Measurements from ENCODE around the gene RTN4. TPM values are rescaled to one million over a fixed set of nuclear protein-coding genes. Genes with fewer than 3 reads are reported as not detected.
"Not testable (repeated sequence)": the region's sequence is repeated elsewhere in the genome, so short reads cannot be mapped to it uniquely, and the experiment has no call there.

RTN4 gene
- total RNA-seq, 2 experiments from 2014 or later, result 96.7 to 97.5 TPM

DNA sequence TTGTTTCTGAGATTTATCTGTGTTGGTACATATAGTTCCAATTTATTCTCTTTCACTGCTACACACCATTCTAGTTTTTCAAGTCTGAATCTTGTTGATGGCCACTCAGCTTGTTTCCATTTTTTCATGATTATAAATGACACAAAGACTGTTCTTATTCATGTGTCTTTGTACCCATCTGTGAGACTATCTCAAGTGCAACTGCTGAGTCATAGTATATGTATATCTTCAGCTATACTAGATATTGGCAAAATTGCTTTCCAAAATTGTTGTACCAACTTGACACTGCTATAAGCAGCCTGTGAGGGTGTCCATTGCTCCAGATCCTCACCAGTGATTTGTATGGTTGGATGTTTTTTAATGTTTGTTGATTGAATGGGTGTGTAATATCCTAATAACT is 37.2 kb upstream of the RTN4 start:
- CTCF ChIA-PET, result no interaction called here
- Mint-ChIP-seq H3K4me3 (no peak overlapping the region), H3K36me3 (no peaks in the 10 kb centered on the region), H3K4me1 (ENCODE audit: low read depth) (peaks cover 4% of the 10 kb centered on the region), H3K27ac (no peak overlapping the region), H3K9me3 (no peaks in the 10 kb centered on the region), H3K27me3 (no peaks in the 10 kb centered on the region)
- intact Hi-C loops (cut with micrococcal nuclease), result no loop called here
- no peak for DNase-seq
- POLR2A ChIA-PET, result no interaction called here

DNA sequence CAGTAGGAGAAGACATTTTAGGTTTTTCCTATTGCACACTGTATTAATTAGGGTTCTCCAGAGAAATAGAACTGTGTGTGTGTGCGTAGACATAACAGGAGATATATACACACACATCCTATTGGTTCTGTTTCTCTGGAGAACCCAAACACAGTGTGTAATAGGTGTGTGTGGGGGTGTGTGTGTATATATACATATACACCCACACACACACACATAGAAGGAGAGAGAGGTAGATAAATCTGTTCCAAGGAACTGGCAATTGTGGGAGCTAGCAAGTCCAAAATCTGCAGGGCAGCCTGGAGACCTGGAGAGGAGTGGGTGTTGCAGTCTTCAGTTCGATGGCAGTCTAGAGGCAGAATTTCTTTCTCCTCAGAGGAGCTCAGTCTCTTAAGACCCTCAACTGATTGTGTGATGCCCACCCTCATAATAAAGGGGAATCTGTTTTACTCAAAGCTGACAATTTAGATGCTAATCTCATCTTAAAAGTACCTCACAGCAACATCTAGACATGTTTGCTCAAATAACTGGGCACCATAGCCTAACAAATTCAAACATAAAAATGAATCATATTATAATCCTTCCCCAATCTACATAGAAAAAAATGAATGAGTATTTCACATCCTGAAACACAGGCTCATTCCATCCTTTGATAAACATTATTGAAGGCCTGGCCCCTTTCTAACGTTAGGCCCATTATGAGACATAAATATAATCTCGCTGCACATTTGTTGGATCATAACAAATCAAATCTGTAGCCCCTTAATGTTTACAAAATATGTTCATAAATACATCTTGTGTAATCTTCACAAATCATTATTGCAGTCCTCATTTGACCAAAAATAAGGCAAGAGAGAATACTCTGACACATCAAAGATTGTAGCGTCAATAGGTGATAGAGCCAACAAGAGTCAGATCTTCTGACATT is 35.1 kb upstream of the RTN4 start:
- Mint-ChIP-seq H3K36me3 (peaks cover under 1% of the 10 kb centered on the region), H3K9me3 (peaks cover 2% of the 10 kb centered on the region), H3K4me1 (ENCODE audit: low read depth) (no peaks in the 10 kb centered on the region), H3K27ac (no peak overlapping the region), H3K4me3 (no peak overlapping the region), H3K27me3 (no peaks in the 10 kb centered on the region)
- ChIA-PET CTCF (no interaction called here), POLR2A (no interaction called here)
- DNase-seq, result no peak
- intact Hi-C loops (cut with micrococcal nuclease), result no loop called here

GRCh38 chr2:55084641-55085040 is 34.4 kb upstream of the RTN4 start:
- intact Hi-C loops (cut with micrococcal nuclease), result no loop called here
- Mint-ChIP-seq H3K4me3 (no peak overlapping the region), H3K27ac (no peak overlapping the region), H3K9me3 (peaks cover 7% of the 10 kb centered on the region), H3K4me1 (ENCODE audit: low read depth) (no peaks in the 10 kb centered on the region), H3K27me3 (no peaks in the 10 kb centered on the region), H3K36me3 (peaks cover 2% of the 10 kb centered on the region)
- CTCF ChIA-PET, result no interaction called here
- no peak for DNase-seq
- POLR2A ChIA-PET, result no interaction called here

DNA sequence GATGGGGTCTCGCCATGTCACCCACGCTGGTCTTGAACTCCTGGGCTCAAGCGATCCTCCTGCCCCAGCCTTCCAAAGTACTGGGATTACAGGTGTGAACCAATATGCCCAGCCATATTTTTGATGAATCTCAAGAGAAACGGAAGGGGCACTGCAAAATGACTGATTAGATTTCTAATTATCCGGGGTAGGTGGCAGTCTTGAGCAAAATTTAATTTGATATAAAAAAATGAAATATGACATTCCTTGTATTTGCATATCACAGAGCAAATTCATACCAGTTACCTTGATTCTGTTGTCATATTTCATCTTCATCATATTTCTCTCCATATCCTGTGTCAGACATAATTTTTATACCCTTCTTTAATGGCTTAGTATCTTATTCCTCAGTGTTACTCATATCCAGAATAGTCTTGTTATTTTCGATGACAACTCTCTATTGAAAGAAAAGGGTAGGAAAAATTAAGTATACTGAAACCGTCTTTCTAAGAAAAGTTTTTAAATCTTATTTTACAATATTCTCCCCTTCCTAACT is 30.0 kb upstream of the RTN4 start:
- H3K4me1 Mint-ChIP-seq (ENCODE audit: low read depth), result no peaks in the 10 kb centered on the region
- ChIA-PET POLR2A (no interaction called here), CTCF (no interaction called here)
- no peaks in the 10 kb centered on the region for H3K27me3 Mint-ChIP-seq
- H3K36me3 Mint-ChIP-seq, result peaks cover 2% of the 10 kb centered on the region
- H3K4me3 Mint-ChIP-seq, result no peak overlapping the region
- intact Hi-C loops (cut with micrococcal nuclease), result no loop called here
- peaks cover 7% of the 10 kb centered on the region for H3K9me3 Mint-ChIP-seq
- DNase-seq, result no peak
- no peak overlapping the region for H3K27ac Mint-ChIP-seq

- POLR2A ChIA-PET, result no interaction called here
- H3K9me3 Mint-ChIP-seq, result peaks cover 7% of the 10 kb centered on the region
- no peak overlapping the region for H3K4me3 Mint-ChIP-seq
- CTCF ChIA-PET, result no interaction called here
- H3K4me1 Mint-ChIP-seq (ENCODE audit: low read depth), result no peaks in the 10 kb centered on the region
- intact Hi-C loops (cut with micrococcal nuclease), result no loop called here
- H3K36me3 Mint-ChIP-seq, result peaks cover 2% of the 10 kb centered on the region
- H3K27ac Mint-ChIP-seq, result no peak overlapping the region
- no peak for DNase-seq
- H3K27me3 Mint-ChIP-seq, result no peaks in the 10 kb centered on the region
Measured at GRCh38 chr2:55078956-55079355, 28.7 kb upstream of the RTN4 start.

- peaks cover 7% of the 10 kb centered on the region for H3K9me3 Mint-ChIP-seq
- ChIA-PET CTCF (no interaction called here), POLR2A (no interaction called here)
- peaks cover 3% of the 10 kb centered on the region for H3K27me3 Mint-ChIP-seq
- intact Hi-C loops (cut with micrococcal nuclease), result no loop called here
- no peak overlapping the region for H3K4me3 Mint-ChIP-seq
- H3K27ac Mint-ChIP-seq, result no peak overlapping the region
- DNase-seq, result no peak
- peaks cover 2% of the 10 kb centered on the region for H3K36me3 Mint-ChIP-seq
- no peaks in the 10 kb centered on the region for H3K4me1 Mint-ChIP-seq (ENCODE audit: low read depth)
Measured at GRCh38 chr2:55076721-55077120, 26.5 kb upstream of the RTN4 start.

GRCh38 chr2:55076019-55076418 is 25.8 kb upstream of the RTN4 start:
- H3K36me3 Mint-ChIP-seq; H3K4me1 Mint-ChIP-seq (ENCODE audit: low read depth); intact Hi-C loops (cut with micrococcal nuclease); POLR2A ChIA-PET; H3K27ac Mint-ChIP-seq; H3K27me3 Mint-ChIP-seq; CTCF ChIA-PET; H3K9me3 Mint-ChIP-seq; DNase-seq; H3K4me3 Mint-ChIP-seq: not testable (repeated sequence)

- POLR2A ChIA-PET, result no interaction called here
- DNase-seq, result no peak
- Mint-ChIP-seq H3K4me3 (no peak overlapping the region), H3K27ac (no peak overlapping the region), H3K27me3 (peaks cover 3% of the 10 kb centered on the region), H3K36me3 (no peaks in the 10 kb centered on the region), H3K4me1 (ENCODE audit: low read depth) (no peaks in the 10 kb centered on the region), H3K9me3 (no peaks in the 10 kb centered on the region)
- CTCF ChIA-PET, result no interaction called here
- intact Hi-C loops (cut with micrococcal nuclease), result no loop called here
Measured at GRCh38 chr2:55073000-55073983, 23.0 kb upstream of the RTN4 start.

DNA sequence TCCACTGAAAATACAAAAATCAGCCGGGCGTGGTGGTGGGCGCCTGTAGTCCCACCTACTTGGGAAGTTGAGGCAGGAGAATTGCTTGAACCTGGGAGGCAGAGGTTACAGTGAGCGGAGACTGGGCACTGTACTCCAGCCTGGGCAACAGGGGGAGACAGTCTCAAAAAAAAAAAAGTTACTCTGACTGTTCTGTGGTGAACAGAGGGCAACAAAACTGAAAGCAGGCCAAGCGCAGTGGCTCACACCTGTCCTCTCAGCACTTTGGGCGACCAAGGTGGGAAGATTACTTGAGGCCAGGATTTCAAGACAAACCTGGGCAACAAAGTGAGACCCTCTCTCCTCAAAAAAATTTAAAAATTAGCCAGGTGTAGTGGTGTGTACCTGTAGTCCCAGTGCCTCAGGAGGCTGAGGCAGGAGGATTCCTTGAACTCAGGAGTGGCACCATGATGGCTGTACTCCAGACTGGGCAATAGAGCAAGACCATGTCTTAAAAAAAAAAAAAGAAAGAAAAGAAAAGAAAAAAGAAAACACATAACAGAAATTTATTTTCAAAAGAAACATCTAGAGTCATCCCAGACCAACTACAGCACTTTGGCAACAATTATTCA is 13.6 kb upstream of the RTN4 start:
- H3K9me3 Mint-ChIP-seq, result no peaks in the 10 kb centered on the region
- intact Hi-C loops (cut with micrococcal nuclease), result no loop called here
- ChIA-PET POLR2A (no interaction called here), CTCF (no interaction called here)
- H3K27ac Mint-ChIP-seq, result no peak overlapping the region
- no peaks in the 10 kb centered on the region for H3K27me3 Mint-ChIP-seq
- no peaks in the 10 kb centered on the region for H3K36me3 Mint-ChIP-seq
- no peak for DNase-seq
- H3K4me3 Mint-ChIP-seq, result no peak overlapping the region
- H3K4me1 Mint-ChIP-seq (ENCODE audit: low read depth), result peaks cover 3% of the 10 kb centered on the region

DNA sequence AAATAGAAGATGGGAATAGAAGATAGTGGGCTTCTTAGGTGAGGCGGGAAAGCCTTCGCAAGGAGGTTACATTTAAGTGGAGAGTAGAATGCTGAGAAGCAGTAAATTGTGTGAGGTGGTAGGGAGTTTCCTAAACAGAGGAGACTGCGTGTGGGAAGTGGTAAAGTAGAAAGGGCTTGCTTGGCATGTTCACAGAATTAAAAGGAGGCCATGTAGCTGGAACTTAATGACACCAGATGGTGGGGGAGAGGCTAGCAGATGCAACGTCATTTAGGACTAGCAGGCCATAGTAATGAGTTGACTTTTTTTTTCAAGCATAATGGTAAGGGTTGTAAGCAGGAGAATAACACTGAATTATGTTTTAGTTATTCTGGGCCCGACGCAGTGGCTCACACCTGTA is 13.0 kb upstream of the RTN4 start:
- intact Hi-C loops (cut with micrococcal nuclease), result no loop called here
- DNase-seq, result no peak
- H3K4me3 Mint-ChIP-seq, result no peak overlapping the region
- no peaks in the 10 kb centered on the region for H3K27me3 Mint-ChIP-seq
- POLR2A ChIA-PET, result no interaction called here
- H3K36me3 Mint-ChIP-seq, result no peaks in the 10 kb centered on the region
- H3K9me3 Mint-ChIP-seq, result no peaks in the 10 kb centered on the region
- H3K27ac Mint-ChIP-seq, result no peak overlapping the region
- peaks cover 3% of the 10 kb centered on the region for H3K4me1 Mint-ChIP-seq (ENCODE audit: low read depth)
- CTCF ChIA-PET, result interaction anchor here (0.6 to 1.1 kb wide), 4 partner anchors 15 to 542 kb away, joined by 3 to 5 read pairs (median 3); no protein-coding TSS in a partner anchor

DNA sequence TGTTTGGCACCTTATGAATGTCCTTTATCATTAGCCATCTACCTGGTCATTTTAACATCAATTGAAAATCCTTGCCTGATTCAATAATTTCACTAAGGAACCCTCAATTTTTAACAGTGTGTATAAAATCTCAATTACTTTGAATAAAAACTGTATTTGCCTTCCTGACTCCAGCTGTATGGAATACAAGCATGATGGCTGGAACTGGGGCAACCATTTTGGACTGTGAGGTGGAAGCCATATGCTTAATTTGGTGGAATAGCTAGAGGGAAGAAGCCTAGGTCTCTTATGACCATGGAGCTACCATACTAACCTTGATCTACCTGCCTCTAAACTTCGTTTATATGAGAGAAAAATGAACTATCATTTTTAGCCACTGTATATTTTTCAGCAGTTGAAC is 12.5 kb upstream of the RTN4 start:
- no peak for DNase-seq
- Mint-ChIP-seq H3K4me3 (no peak overlapping the region), H3K27ac (no peak overlapping the region), H3K9me3 (no peaks in the 10 kb centered on the region), H3K36me3 (no peaks in the 10 kb centered on the region), H3K4me1 (ENCODE audit: low read depth) (peaks cover 3% of the 10 kb centered on the region), H3K27me3 (no peaks in the 10 kb centered on the region)
- ChIA-PET POLR2A (no interaction called here), CTCF (interaction anchor here (0.6 to 1.1 kb wide), 4 partner anchors 14 to 542 kb away, joined by 3 to 5 read pairs (median 3); no protein-coding TSS in a partner anchor)
- intact Hi-C loops (cut with micrococcal nuclease), result no loop called here
